GM23248 (cell line): Measurements from ENCODE around the gene NUDCD3. TPM values are rescaled to one million over a fixed set of nuclear protein-coding genes. Genes with fewer than 3 reads are reported as not detected.

Experiments
- DNase-seq: peaks from one replicate; pipeline ENCODE4 v3.0.0-alpha.2; 2015
- H2AFZ ChIP-seq: fragments of 200-600 bp; sonication (generic); 2 replicates; pipeline ENCODE4 v1.6.1; 2016; ENCODE audit warnings: antibody characterized with exemption
- H3F3A ChIP-seq: fragments of 200-600 bp; sonication (generic); 2 replicates; pipeline ENCODE4 v1.6.1; 2016; ENCODE audit warnings: mild to moderate bottlenecking, antibody characterized with exemption, mixed run types; ENCODE audit not compliant: insufficient read depth
- H3K27ac ChIP-seq: fragments of 200-600 bp; sonication (generic); 2 replicates; pipeline ENCODE4 v1.5.1; 2016; ENCODE audit warnings: mild to moderate bottlenecking
- H3K27me3 ChIP-seq: fragments of 200-600 bp; sonication (generic); replicated peaks from 2 replicates; pipeline ENCODE4 v1.6.1; 2016; ENCODE audit warnings: mild to moderate bottlenecking; ENCODE audit not compliant: insufficient read depth
- H3K36me3 ChIP-seq: fragments of 200-600 bp; sonication (generic); 2 replicates; pipeline ENCODE4 v1.6.1; 2016; ENCODE audit warnings: low read depth, mild to moderate bottlenecking
- H3K4me1 ChIP-seq: fragments of 200-600 bp; sonication (generic); 2 replicates; pipeline ENCODE4 v1.6.1; 2016; ENCODE audit warnings: mild to moderate bottlenecking; ENCODE audit not compliant: insufficient read depth
- H3K4me2 ChIP-seq: fragments of 200-600 bp; sonication (generic); one replicate; pipeline ENCODE4 v1.6.1; 2016; ENCODE audit warnings: mild to moderate bottlenecking; ENCODE audit not compliant: unreplicated experiment
- H3K4me3 ChIP-seq: fragments of 200-600 bp; sonication (generic); 2 replicates; pipeline ENCODE4 v1.5.1; 2016; ENCODE audit warnings: mild to moderate bottlenecking
- H3K79me2 ChIP-seq: fragments of 200-600 bp; sonication (generic); 2 replicates; pipeline ENCODE4 v1.6.1; 2016; ENCODE audit warnings: mild to moderate bottlenecking; ENCODE audit not compliant: insufficient read depth
- H3K9ac ChIP-seq: fragments of 200-600 bp; sonication (generic); 2 replicates; pipeline ENCODE4 v1.6.1; 2016; ENCODE audit warnings: mild to moderate bottlenecking
- H3K9me2 ChIP-seq: fragments of 200-600 bp; sonication (generic); 2 replicates; pipeline ENCODE4 v1.6.1; 2016; ENCODE audit warnings: mixed run types, mild to moderate bottlenecking, moderate library complexity; ENCODE audit not compliant: insufficient read depth
- H3K9me3 ChIP-seq: fragments of 200-600 bp; sonication (generic); one replicate; pipeline ENCODE4 v1.6.1; 2017; ENCODE audit warnings: low read depth
- H4K20me1 ChIP-seq: fragments of 200-600 bp; sonication (generic); 2 replicates; pipeline ENCODE4 v1.6.0; 2016; ENCODE audit not compliant: insufficient read depth
- EZH2 ChIP-seq: fragments of 200-600 bp; sonication (generic); IDR thresholded peaks from 2 replicates; pipeline ENCODE4 v1.6.1; 2018; ENCODE audit warnings: antibody characterized with exemption, mild to moderate bottlenecking; ENCODE audit not compliant: insufficient read depth, poor library complexity, severe bottlenecking
- EZH2phosphoT487 ChIP-seq: fragments of 200-600 bp; sonication (generic); IDR thresholded peaks from 2 replicates; pipeline ENCODE4 v1.6.1; 2018; ENCODE audit warnings: antibody characterized with exemption, moderate library complexity, mild to moderate bottlenecking, low read depth; ENCODE audit not compliant: insufficient read depth
- WGBS, 2 experiments: methylation state at CpG; one replicate each; pipeline ENCODE4 v1.1.6; 2015 to 2017; ENCODE audit warnings: low lambda C conversion rate in 2 of 2, low coverage in 1 of 2; ENCODE audit errors: missing lambda C conversion rate in 2 of 2; 5-methylcytosine and 5-hydroxymethylcytosine counted together
- in situ Hi-C: fragments of 300-500 bp; cut with MboI; formaldehyde crosslinking; loops from 2 replicates; pipeline ENCODE4 v1.15.0; 2020
- polyA plus RNA-seq: library from polyadenylated mRNA; unstranded; fragments of >200 nt; fragmentation: Nextera tagmentation; extraction: Ambion mirVana; gene quantifications from 2 replicates; pipeline ENCODE4 v1.2.1, GENCODE V29; 2016
- total RNA-seq: library from RNA; depleted of rRNA; stranded (reverse); fragments of >200 nt; shearing (Covaris generic); gene quantifications from 2 replicates; pipeline ENCODE4 v1.2.3, GENCODE V29; 2014; rRNA removed

Gene NUDCD3
- 49.2 and 56.7 TPM in 2 replicates for total RNA-seq
- polyA plus RNA-seq, result 79.1 and 82.4 TPM in 2 replicates

- 1 to 2% methylated on average over 61 to 63 of the region's 63 CpGs for WGBS, 2 experiments
- Histone ChIP-seq H4K20me1 (no peaks in the 10 kb centered on the region), H3K4me1 (peaks cover 22% of the 10 kb centered on the region), H3K9me2 (no peaks in the 10 kb centered on the region), H2AFZ (peak within 1 kb of the TSS; percentile 97), H3K9ac (peak within 1 kb of the TSS; percentile 94), H3K9me3 (no peaks in the 10 kb centered on the region), H3K79me2 (peaks cover 47% of the 10 kb centered on the region), H3K4me3 (peak within 1 kb of the TSS; percentile 96), H3K27ac (peak within 1 kb of the TSS; percentile 96), H3K27me3 (no peaks in the 10 kb centered on the region), H3K4me2 (peak within 1 kb of the TSS; percentile 93), H3F3A (no peaks in the 10 kb centered on the region), H3K36me3 (no peaks in the 10 kb centered on the region)
- in situ Hi-C loops, result no loop called here
- TF ChIP-seq EZH2, result no peak
- no peak for TF ChIP-seq EZH2phosphoT487
- peak; percentile 92 for DNase-seq
These were observed at the start of gene NUDCD3 for GRCh38 chr7:44490351-44491200. Gene NUDCD3 (minus strand): TSS chr7:44490658. CDS start chr7:44490600, 58 bp downstream.

- H3F3A ChIP-seq, result 0 out of 2 replicates have a peak, but pooled peaks cover 6% of the 10 kb centered on the region
- 80 to 81% methylated on average over 27 of the region's 27 CpGs for WGBS, 2 experiments
- H3K27ac ChIP-seq, result no peak overlapping the region
- in situ Hi-C loops, result no loop called here
- H4K20me1 ChIP-seq, result no peaks in the 10 kb centered on the region
- no peaks in the 10 kb centered on the region for H3K9me3 ChIP-seq
- no peaks in the 10 kb centered on the region for H3K27me3 ChIP-seq
- peaks cover 5% of the 10 kb centered on the region; the same call in 1 of the 2 replicates for H3K4me1 ChIP-seq
- no peak overlapping the region for H3K9ac ChIP-seq
- H3K9me2 ChIP-seq, result no peaks in the 10 kb centered on the region
- H3K4me3 ChIP-seq, result no peak overlapping the region
- no peak for TF ChIP-seq EZH2phosphoT487
- H3K36me3 ChIP-seq, result no peaks in the 10 kb centered on the region
- DNase-seq, result no peak
- no peak overlapping the region for H3K4me2 ChIP-seq
- no peak overlapping the region for H2AFZ ChIP-seq
- H3K79me2 ChIP-seq, result no peaks in the 10 kb centered on the region
These were observed 49.4 kb upstream of the NUDCD3 start for GRCh38 chr7:44539669-44540506.

- 0 out of 2 replicates have a peak, but pooled peaks cover 6% of the 10 kb centered on the region for H3F3A ChIP-seq
- no peaks in the 10 kb centered on the region for H3K9me2 ChIP-seq
- 76 to 80% methylated on average over 32 of the region's 32 CpGs for WGBS, 2 experiments
- no peaks in the 10 kb centered on the region for H3K79me2 ChIP-seq
- H3K36me3 ChIP-seq, result no peaks in the 10 kb centered on the region
- no peak for DNase-seq
- H3K4me1 ChIP-seq, result peaks cover 5% of the 10 kb centered on the region; the same call in 1 of the 2 replicates
- no peak for TF ChIP-seq EZH2
- no peak for TF ChIP-seq EZH2phosphoT487
- in situ Hi-C loops, result no loop called here
- H3K4me2 ChIP-seq, result no peak overlapping the region
- H3K27ac ChIP-seq, result no peak overlapping the region
- H3K9ac ChIP-seq, result no peak overlapping the region
- H3K27me3 ChIP-seq, result no peaks in the 10 kb centered on the region
- H4K20me1 ChIP-seq, result no peaks in the 10 kb centered on the region
- no peaks in the 10 kb centered on the region for H3K9me3 ChIP-seq
- no peak overlapping the region for H3K4me3 ChIP-seq
- no peak overlapping the region for H2AFZ ChIP-seq
These were observed 48.6 kb upstream of the NUDCD3 start for GRCh38 chr7:44538798-44539668.
